ENCODE data around the gene SPAG6. TPM values are rescaled to one million over a fixed set of nuclear protein-coding genes. Genes with fewer than 3 reads are reported as not detected.

SPAG6 gene
- total RNA-seq, 6 donors from 2014 or later = 0.74 to 44.1 (median 8.7) TPM

GRCh38 chr10:22456486-22456885, 111.2 kb downstream of the SPAG6 start:
- Histone ChIP-seq H3K4me1 (no peaks in the 10 kb centered on the region), H3K36me3 (no peaks in the 10 kb centered on the region), H3K9me3 (no peaks in the 10 kb centered on the region), H3K27me3 (no peaks in the 10 kb centered on the region), H3K27ac (no peak overlapping the region), H3K4me3 (no peak overlapping the region)
- TF ChIP-seq EP300 (IDR thresholded peaks at IDR 0.05) (no peak), POLR2A (IDR thresholded peaks at IDR 0.05) (no peak), POLR2AphosphoS5 (IDR thresholded peaks at IDR 0.05) (no peak)
- TF ChIP-seq, protein P1, sequence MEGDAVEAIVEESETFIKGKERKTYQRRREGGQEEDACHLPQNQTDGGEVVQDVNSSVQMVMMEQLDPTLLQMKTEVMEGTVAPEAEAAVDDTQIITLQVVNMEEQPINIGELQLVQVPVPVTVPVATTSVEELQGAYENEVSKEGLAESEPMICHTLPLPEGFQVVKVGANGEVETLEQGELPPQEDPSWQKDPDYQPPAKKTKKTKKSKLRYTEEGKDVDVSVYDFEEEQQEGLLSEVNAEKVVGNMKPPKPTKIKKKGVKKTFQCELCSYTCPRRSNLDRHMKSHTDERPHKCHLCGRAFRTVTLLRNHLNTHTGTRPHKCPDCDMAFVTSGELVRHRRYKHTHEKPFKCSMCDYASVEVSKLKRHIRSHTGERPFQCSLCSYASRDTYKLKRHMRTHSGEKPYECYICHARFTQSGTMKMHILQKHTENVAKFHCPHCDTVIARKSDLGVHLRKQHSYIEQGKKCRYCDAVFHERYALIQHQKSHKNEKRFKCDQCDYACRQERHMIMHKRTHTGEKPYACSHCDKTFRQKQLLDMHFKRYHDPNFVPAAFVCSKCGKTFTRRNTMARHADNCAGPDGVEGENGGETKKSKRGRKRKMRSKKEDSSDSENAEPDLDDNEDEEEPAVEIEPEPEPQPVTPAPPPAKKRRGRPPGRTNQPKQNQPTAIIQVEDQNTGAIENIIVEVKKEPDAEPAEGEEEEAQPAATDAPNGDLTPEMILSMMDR (IDR thresholded peaks at IDR 0.05) = no peak
- no peak for ATAC-seq (ENCODE audit: low FRiP score in 2 of 2)
- no peak for DNase-seq
- 88 to 93% methylated on average over 2 of the region's 2 CpGs for WGBS, 2 donors

DNA sequence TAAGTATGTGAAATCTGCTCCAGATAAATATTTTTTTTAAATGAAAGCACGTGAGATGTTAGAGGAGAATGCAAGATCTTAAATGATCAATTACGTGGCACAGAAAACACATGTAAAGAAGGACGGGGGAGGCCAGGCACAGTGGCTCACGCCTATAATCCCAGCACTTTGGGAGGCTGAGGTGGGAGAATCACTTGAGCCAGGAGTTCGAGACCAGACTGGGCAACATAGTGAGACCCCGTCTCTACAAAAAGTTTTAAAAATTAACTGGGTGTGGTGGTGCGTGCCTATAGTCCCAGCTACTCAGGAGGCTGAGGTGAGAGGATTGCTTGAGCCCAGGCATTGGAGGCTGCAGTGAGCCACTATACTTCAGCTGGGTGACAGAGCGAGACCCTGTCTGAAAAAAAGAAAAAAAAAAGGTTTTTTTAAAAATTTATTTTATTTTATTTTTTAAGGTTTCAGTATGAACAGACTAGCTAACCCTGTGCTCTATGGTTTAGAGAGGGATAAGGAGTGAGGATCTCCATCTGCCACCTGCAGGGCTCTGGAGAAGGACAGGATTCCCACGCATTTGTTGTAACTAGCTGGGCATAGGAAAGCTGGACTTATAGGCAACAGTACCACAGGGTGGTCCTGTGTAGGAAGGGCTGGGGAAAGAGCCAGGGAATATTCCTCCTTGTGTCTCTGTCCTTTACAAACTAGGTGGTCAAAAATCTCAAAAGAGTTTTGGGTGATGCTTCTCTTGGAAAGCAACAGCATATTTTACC, 113.2 kb downstream of the SPAG6 start:
- WGBS, 2 donors = 92% methylated on average over 9 of the region's 9 CpGs
- Histone ChIP-seq H3K4me1 (no peaks in the 10 kb centered on the region), H3K9me3 (no peaks in the 10 kb centered on the region), H3K4me3 (no peak overlapping the region), H3K27me3 (no peaks in the 10 kb centered on the region), H3K36me3 (no peaks in the 10 kb centered on the region), H3K27ac (no peak overlapping the region)
- no peak for DNase-seq
- no peak for ATAC-seq (ENCODE audit: low FRiP score in 2 of 2)
- TF ChIP-seq POLR2A (IDR thresholded peaks at IDR 0.05) = no peak
- no peak for TF ChIP-seq EP300 (IDR thresholded peaks at IDR 0.05)
- no peak for TF ChIP-seq POLR2AphosphoS5 (IDR thresholded peaks at IDR 0.05)
- TF ChIP-seq, protein P1 (IDR thresholded peaks at IDR 0.05) = no peak

- Histone ChIP-seq H3K4me3 (no peak overlapping the region), H3K36me3 (no peaks in the 10 kb centered on the region), H3K27me3 (no peaks in the 10 kb centered on the region), H3K4me1 (no peaks in the 10 kb centered on the region), H3K27ac (no peak overlapping the region), H3K9me3 (no peaks in the 10 kb centered on the region)
- DNase-seq (no peak), ATAC-seq (ENCODE audit: low FRiP score in 2 of 2) (no peak)
- TF ChIP-seq, protein P1 (IDR thresholded peaks at IDR 0.05) = no peak
- no peak for TF ChIP-seq EP300 (IDR thresholded peaks at IDR 0.05)
- no peak for TF ChIP-seq POLR2A (IDR thresholded peaks at IDR 0.05)
- TF ChIP-seq POLR2AphosphoS5 (IDR thresholded peaks at IDR 0.05) = no peak
- WGBS, 2 donors = 94 to 97% methylated on average over 2 of the region's 2 CpGs
Observed at GRCh38 chr10:22459496-22459895, 114.2 kb downstream of the SPAG6 start.

DNA sequence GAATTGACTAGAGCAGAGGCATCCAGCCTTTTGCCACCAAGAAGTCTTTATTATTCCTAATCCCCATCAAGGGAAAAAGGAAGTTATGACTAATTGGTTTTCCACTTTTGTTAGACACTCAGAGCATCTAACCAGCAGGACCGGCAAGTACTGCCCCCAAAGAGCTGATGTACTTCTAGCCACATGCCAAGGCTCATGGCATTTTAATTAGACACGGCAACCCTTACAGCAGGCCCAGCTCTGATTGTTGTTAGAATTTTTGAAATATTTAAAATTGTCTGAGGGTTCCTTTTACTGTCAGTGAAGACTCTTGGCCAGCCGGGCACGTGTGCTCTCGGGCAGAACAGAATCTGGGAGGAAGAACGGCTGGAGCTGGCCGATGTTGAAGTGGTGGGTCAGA, 114.8 kb downstream of the SPAG6 start:
- DNase-seq (no peak), ATAC-seq (ENCODE audit: low FRiP score in 2 of 2) (no peak)
- Histone ChIP-seq H3K9me3 (no peaks in the 10 kb centered on the region), H3K27me3 (no peaks in the 10 kb centered on the region), H3K36me3 (no peaks in the 10 kb centered on the region), H3K4me1 (no peaks in the 10 kb centered on the region), H3K4me3 (no peak overlapping the region), H3K27ac (no peak overlapping the region)
- TF ChIP-seq, protein P1 (IDR thresholded peaks at IDR 0.05) = no peak
- TF ChIP-seq POLR2AphosphoS5 (IDR thresholded peaks at IDR 0.05) (no peak), POLR2A (IDR thresholded peaks at IDR 0.05) (no peak), EP300 (IDR thresholded peaks at IDR 0.05) (no peak)
- WGBS, 2 donors = 95 to 97% methylated on average over 7 of the region's 7 CpGs

Data from upper lobe of left lung (tissue), 6 donors.